NCI-H1930 (cell line): ENCODE data around the gene MORC3.
A peak's percentile ranks its signal among the peaks of the same experiment; 100 is the strongest.
"Not testable (repeated sequence)": the region's sequence is repeated elsewhere in the genome, so short reads cannot be mapped to it uniquely, and the experiment has no call there.

Source experiments
- DNase-seq, 2 experiments: peaks; one replicate each; lab custom pipeline; 2025; lab: John Stamatoyannopoulos, UW

MORC3 gene

GRCh38 chr21:36385233-36386030, 65.4 kb downstream of the MORC3 start, which contains the start of gene CHAF1B:
Gene CHAF1B (plus strand): TSS chr21:36385392. CDS start chr21:36386137, 745 bp downstream.
- peak; percentile 62 to 79 for DNase-seq

GRCh38 chr21:36386031-36386642, 66.1 kb downstream of the MORC3 start:
- no peak for DNase-seq

DNA sequence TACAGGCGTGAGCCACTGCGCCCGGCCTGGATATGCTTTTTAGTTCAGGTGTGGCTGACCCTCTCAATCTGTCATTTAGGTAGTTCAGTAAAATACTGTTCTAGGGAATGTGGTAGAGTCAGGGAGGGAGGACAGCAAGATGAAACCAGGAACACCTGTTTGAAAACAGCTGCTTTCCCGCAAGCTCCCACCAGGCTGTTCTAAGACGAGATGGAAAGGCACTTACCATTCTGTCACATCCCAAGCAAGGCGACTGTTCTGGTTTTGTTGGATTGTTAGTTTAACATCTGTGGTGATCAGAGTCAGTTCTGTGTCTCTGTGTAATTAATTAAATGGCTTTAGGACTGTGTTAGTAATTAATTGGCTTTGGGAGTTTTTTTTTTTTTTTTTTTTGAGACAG, 68.1 kb downstream of the MORC3 start:
- DNase-seq = no peak

- no peak for DNase-seq
Observed at GRCh38 chr21:36388835-36389234, 68.8 kb downstream of the MORC3 start.

- not testable (repeated sequence) for DNase-seq
Observed at GRCh38 chr21:36391649-36392048, 71.7 kb downstream of the MORC3 start.

DNA sequence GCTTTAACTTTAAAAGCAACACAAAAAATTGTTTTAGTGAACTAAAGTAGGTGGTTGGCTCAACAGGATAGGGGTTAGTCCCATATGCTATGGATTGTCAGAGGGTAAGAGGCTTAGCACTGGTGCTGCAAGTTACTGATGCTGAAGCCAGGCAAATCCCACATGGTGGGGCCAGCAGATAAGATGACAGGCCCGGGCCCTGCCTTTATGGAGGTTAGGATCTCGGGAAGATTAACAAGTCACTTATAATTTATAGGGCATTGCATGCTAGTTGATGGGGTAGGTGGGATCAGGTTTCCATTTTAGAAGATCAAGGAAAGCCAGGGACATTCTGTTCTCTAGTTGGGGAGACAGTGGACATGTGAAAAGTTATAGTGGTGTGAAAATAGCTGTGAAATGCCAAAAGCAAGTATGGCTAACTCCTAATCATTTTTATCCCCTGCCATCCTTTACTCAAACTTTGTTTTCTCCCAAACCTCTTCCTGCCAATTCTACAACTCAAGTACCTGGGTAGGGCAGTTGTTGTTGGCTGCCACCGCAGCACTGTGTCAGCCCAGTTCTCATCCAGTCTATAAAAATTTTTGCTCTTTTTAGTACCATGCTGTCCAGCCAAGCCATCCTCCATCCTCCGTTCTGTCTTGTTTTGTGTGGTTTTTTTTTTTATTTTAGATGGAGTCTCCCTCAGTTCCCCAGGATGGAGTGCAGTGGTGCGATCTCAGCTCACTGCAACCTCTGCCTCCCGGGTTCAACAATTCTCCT, 75.5 kb downstream of the MORC3 start:
- no peak for DNase-seq

DNA sequence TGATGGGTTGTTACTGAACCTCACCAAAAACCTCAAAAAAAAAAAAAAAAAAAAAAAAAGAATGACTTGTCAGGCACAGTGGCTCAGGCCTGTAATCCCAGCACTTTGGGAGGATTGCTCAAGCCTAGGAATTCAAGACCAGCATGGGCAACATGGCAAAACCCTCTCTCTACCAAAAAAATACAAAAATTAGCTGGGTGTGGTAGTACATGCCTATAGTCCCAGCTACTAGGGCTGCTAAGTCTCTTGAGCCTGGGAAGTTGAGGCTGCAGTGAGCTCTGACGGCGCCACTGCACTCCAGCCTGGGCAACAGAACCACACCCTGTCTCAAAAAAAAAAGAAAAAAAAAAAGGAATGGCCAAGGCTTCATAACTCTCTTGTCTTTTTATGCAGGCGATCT, 76.3 kb downstream of the MORC3 start:
- no peak for DNase-seq

DNA sequence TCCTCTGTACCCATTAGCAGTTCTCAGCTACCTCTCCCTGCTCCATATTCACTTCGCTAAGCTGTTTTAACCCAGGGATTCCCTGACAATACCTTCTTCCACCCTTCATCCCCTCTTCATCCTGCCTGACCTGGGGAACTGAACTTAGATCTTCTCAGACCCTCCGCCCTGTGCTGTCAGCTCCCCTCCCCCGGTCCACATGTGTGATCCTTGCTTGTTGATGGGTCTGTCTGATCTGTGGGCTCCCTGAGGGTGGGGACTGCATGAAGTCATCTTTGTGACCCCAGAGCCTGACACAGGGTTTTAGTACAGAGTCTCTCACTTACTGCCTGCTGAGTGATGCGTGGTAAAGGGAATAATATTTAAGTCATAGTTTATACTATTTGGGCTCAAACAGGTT, 77.0 kb downstream of the MORC3 start:
- no peak for DNase-seq

GRCh38 chr21:36397606-36398005, 77.6 kb downstream of the MORC3 start:
- DNase-seq = no peak

GRCh38 chr21:36399736-36400135, 79.7 kb downstream of the MORC3 start:
- not testable (repeated sequence) for DNase-seq

- no peak for DNase-seq
Observed at GRCh38 chr21:36400719-36401118, 80.7 kb downstream of the MORC3 start.

DNA sequence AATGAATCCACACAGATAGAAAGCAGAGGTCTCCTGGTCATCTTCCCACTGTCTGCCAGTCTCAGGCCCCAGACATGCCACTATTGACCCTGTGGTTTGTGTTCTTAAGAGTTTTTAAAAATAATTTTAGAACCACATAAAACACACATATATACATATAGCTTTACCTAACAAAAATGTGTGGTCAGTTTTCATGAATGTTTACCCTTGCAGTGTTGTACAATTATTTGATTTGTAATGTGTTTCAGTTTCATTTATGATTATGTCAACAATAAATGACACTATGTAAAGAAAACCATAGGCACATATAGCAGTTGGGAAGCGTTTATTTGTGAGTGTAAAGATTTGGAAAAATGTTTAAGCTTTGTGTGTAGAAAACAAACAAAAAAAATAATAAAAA, 82.3 kb downstream of the MORC3 start:
- no peak for DNase-seq

- no peak for DNase-seq
Observed at GRCh38 chr21:36403713-36404112, 83.7 kb downstream of the MORC3 start.

- no peak for DNase-seq
Observed at GRCh38 chr21:36408568-36408967, 88.6 kb downstream of the MORC3 start.

GRCh38 chr21:36411301-36411700, 91.3 kb downstream of the MORC3 start:
- DNase-seq = no peak

GRCh38 chr21:36412916-36413315, 92.9 kb downstream of the MORC3 start:
- DNase-seq = no peak

GRCh38 chr21:36415375-36415774, 95.4 kb downstream of the MORC3 start:
- no peak for DNase-seq

DNA sequence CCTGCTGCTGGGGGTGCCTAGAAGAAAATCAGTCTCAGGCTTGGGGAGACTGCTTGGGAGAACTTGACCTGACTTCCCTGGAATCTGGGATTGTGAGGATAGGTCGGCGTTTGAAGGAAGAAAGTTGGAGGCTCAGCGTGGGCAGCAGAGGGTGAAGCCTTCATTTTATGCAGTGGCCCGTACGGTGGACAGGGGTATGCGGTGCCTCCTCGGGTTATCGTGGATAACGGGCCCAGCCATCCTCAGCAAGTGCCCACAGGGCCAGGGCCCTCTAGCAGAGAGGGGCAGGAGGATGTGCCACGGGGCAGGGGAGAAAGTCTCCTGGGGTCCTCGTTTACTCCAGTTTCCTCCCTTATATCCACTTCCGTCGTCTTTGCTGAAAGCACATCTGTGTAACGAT, 99.2 kb downstream of the MORC3 start:
- no peak for DNase-seq

- peak; percentile 22 to 38 for DNase-seq
Observed at GRCh38 chr21:36419996-36420395, 100.0 kb downstream of the MORC3 start.

DNA sequence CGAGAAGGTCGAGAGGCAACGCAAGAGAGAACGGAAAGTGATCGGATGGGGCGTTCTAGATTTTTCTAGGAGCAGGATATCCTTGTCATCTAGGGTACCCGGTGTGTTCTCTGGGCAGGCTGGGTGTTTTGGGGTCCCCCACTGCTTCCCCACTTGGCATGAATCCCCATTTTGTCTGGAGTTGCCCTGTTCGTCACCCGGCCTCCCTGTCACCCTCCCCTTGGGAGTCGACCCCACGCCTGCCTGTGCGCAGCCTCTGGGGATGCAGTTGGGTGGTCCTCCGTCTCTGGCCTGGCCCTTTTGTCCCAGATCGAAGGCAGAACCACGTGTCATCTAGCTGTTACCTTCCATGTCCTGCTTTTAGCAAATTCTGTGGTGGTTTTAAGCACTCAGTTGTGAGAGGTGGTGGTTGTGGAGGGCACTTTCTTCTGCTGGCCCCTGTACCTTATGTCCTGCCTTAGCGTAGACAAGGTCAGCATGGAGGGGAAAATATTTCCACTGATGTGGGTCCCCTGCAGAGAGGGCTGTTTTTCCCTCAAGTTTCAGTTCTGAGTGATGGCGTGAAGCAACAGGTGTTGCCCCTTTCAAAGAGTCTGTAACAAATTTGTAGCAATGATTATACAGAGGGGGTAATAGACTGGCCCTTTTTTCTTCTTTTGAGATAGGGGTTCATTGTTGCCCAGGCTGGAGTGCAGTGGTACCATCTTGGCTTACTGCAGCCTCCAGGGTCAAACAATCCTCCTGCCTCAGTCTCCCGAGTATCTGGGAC, 100.8 kb downstream of the MORC3 start:
- DNase-seq = no peak

- DNase-seq = peak in 1 of 2 experiments; percentile 13
Observed at GRCh38 chr21:36422279-36423098, 102.5 kb downstream of the MORC3 start.
